Measurements from ENCODE around the gene F8. TPM values are rescaled to one million over a fixed set of nuclear protein-coding genes. Genes with fewer than 3 reads are reported as not detected.
"Not testable (repeated sequence)": the region's sequence is repeated elsewhere in the genome, so short reads cannot be mapped to it uniquely, and the experiment has no call there.

Gene F8
- total RNA-seq, 1 experiment from 2014 or later: 12.4 TPM

DNA sequence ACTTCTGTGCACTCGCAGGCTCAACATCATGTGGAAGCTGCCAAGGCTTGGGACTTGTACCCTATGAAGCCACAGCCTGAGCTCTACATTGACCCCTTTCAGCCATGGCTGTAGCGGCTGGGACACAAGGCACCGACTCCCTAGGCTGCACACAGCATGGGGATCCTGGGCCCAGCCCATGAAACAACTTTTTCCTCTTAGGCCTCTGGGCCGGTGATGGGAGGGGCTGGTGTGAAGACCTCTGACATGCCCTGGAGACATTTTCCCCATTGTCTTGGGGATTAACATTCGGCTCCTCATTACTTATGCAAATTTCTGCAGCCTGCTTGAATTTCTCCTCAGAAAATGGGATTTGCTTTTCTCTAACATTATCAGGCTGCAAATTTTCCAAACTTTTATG is 97.8 kb downstream of the F8 start:
- DNase-seq (ENCODE audit: low read depth, low spot score); H3K4me3 ChIP-seq (ENCODE audit: low read depth in 2 of 2, low read length in 2 of 2); H3K27me3 ChIP-seq (ENCODE audit: control insufficient read depth, insufficient read depth, low read length); in situ Hi-C loops (cut with HindIII; ENCODE audit: low pct_unique_long_range_greater_than_20kb, low sequenced_read_pairs); CTCF ChIA-PET; H3K9me3 ChIP-seq (ENCODE audit: control insufficient read depth, insufficient read depth, low read depth, low read length); H3K27ac ChIP-seq (ENCODE audit: low read length); ATAC-seq; H3K4me1 ChIP-seq (ENCODE audit: control insufficient read depth, insufficient read depth, low read length); H3K36me3 ChIP-seq (ENCODE audit: control insufficient read depth, insufficient read depth, low read length); POLR2A ChIA-PET; BruUV-seq (replicated peaks); intact Hi-C loops (cut with micrococcal nuclease; ENCODE audit: unreplicated experiment): not testable (repeated sequence)

DNA sequence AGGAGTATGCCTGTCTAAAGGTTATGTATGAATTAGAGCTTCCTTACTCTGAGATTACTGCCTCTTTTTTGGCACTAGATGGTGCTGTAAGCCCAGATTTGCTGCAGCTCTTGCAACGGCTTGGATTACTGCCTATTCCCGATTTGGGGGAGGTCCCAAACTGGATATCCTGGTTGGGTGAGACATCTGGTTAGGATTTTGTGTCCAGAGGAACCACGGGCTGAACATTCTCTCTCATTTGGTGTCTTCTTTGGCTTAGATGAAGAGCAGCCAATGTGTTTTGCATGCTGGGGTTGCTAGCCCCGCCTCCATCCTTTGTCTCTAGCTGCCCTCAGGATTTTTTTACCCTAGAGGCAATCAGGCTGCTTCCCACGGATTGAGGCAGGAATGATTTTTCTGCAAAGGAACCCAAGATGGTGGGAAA is 104.5 kb downstream of the F8 start:
- H3K4me1 ChIP-seq (ENCODE audit: control insufficient read depth, insufficient read depth, low read length): no peaks in the 10 kb centered on the region
- ATAC-seq (peak; percentile 95), DNase-seq (ENCODE audit: low read depth, low spot score) (peak; percentile 61)
- in situ Hi-C loops (cut with HindIII; ENCODE audit: low pct_unique_long_range_greater_than_20kb, low sequenced_read_pairs) (no loop called here), intact Hi-C loops (cut with micrococcal nuclease; ENCODE audit: unreplicated experiment) (loop anchor here (2.0 to 5.0 kb wide), 3 partner anchors 63 to 219 kb away; no protein-coding TSS in a partner anchor)
- H3K27me3 ChIP-seq (ENCODE audit: control insufficient read depth, insufficient read depth, low read length): no peaks in the 10 kb centered on the region
- TF ChIP-seq POLR2AphosphoS5 (IDR thresholded peaks at IDR 0.05; ENCODE audit: low read depth, low read length) (no peak), SIN3A (IDR thresholded peaks at IDR 0.05; ENCODE audit: borderline replicate concordance, insufficient read depth, low read depth, low read length) (no peak), TCF7L2 (IDR thresholded peaks at IDR 0.05; ENCODE audit: low read depth, low read length) (no peak)
- TF ChIP-seq, protein P1, sequence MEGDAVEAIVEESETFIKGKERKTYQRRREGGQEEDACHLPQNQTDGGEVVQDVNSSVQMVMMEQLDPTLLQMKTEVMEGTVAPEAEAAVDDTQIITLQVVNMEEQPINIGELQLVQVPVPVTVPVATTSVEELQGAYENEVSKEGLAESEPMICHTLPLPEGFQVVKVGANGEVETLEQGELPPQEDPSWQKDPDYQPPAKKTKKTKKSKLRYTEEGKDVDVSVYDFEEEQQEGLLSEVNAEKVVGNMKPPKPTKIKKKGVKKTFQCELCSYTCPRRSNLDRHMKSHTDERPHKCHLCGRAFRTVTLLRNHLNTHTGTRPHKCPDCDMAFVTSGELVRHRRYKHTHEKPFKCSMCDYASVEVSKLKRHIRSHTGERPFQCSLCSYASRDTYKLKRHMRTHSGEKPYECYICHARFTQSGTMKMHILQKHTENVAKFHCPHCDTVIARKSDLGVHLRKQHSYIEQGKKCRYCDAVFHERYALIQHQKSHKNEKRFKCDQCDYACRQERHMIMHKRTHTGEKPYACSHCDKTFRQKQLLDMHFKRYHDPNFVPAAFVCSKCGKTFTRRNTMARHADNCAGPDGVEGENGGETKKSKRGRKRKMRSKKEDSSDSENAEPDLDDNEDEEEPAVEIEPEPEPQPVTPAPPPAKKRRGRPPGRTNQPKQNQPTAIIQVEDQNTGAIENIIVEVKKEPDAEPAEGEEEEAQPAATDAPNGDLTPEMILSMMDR (IDR thresholded peaks at IDR 0.05): peak; percentile 80
- TF ChIP-seq, protein P2, sequence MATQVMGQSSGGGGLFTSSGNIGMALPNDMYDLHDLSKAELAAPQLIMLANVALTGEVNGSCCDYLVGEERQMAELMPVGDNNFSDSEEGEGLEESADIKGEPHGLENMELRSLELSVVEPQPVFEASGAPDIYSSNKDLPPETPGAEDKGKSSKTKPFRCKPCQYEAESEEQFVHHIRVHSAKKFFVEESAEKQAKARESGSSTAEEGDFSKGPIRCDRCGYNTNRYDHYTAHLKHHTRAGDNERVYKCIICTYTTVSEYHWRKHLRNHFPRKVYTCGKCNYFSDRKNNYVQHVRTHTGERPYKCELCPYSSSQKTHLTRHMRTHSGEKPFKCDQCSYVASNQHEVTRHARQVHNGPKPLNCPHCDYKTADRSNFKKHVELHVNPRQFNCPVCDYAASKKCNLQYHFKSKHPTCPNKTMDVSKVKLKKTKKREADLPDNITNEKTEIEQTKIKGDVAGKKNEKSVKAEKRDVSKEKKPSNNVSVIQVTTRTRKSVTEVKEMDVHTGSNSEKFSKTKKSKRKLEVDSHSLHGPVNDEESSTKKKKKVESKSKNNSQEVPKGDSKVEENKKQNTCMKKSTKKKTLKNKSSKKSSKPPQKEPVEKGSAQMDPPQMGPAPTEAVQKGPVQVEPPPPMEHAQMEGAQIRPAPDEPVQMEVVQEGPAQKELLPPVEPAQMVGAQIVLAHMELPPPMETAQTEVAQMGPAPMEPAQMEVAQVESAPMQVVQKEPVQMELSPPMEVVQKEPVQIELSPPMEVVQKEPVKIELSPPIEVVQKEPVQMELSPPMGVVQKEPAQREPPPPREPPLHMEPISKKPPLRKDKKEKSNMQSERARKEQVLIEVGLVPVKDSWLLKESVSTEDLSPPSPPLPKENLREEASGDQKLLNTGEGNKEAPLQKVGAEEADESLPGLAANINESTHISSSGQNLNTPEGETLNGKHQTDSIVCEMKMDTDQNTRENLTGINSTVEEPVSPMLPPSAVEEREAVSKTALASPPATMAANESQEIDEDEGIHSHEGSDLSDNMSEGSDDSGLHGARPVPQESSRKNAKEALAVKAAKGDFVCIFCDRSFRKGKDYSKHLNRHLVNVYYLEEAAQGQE (IDR thresholded peaks at IDR 0.05; ENCODE audit: insufficient read depth in 1 of 2, low read depth in 2 of 2, low read length in 1 of 2): no peak
- 0 out of 2 replicates have a peak overlapping the region, but pooled peaks have one; percentile 44 for H3K27ac ChIP-seq (ENCODE audit: low read length)
- peak overlapping the region; percentile 33 to 55 for H3K4me3 ChIP-seq (ENCODE audit: low read depth in 2 of 2, low read length in 2 of 2)
- BruUV-seq (replicated peaks): no TSS peak
- ChIA-PET POLR2A (no interaction called here), CTCF (interaction anchor here (0.7 to 1.8 kb wide), 11 partner anchors 62 to 299 kb away, joined by 3 to 12 read pairs (median 3); partner anchors contain the start of gene FUNDC2)
- H3K9me3 ChIP-seq (ENCODE audit: control insufficient read depth, insufficient read depth, low read depth, low read length): no peaks in the 10 kb centered on the region
- no peaks in the 10 kb centered on the region for H3K36me3 ChIP-seq (ENCODE audit: control insufficient read depth, insufficient read depth, low read length)

DNA sequence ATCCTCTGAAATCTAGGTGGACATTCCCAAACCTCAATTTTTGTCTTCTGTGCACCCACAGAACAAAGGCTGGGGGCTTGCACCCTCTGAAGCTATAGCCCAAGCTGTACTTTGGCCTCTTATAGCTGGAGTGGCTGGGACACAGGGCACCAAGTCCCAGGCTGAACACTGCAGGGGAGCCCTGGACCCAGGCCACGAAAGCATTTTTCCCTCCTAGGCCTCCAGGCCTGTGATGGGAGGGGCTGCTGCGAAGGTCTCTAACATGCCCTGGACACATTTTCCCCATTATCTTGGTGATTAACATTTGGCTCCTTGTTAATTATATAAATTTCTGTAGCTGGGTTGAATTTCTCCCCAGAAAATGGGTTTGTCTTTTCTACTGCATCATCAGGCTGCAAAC is 108.5 kb downstream of the F8 start:
- ChIA-PET POLR2A (no interaction called here), CTCF (no interaction called here)
- no peaks in the 10 kb centered on the region for H3K4me1 ChIP-seq (ENCODE audit: control insufficient read depth, insufficient read depth, low read length)
- no peaks in the 10 kb centered on the region for H3K27me3 ChIP-seq (ENCODE audit: control insufficient read depth, insufficient read depth, low read length)
- in situ Hi-C loops (cut with HindIII; ENCODE audit: low pct_unique_long_range_greater_than_20kb, low sequenced_read_pairs): no loop called here
- TF ChIP-seq, protein P2 (IDR thresholded peaks at IDR 0.05; ENCODE audit: insufficient read depth in 1 of 2, low read depth in 2 of 2, low read length in 1 of 2): no peak
- TF ChIP-seq SIN3A (IDR thresholded peaks at IDR 0.05; ENCODE audit: borderline replicate concordance, insufficient read depth, low read depth, low read length): no peak
- TF ChIP-seq POLR2AphosphoS5 (IDR thresholded peaks at IDR 0.05; ENCODE audit: low read depth, low read length): no peak
- TF ChIP-seq, protein P1 (IDR thresholded peaks at IDR 0.05): no peak
- TF ChIP-seq TCF7L2 (IDR thresholded peaks at IDR 0.05; ENCODE audit: low read depth, low read length): no peak
- H3K9me3 ChIP-seq (ENCODE audit: control insufficient read depth, insufficient read depth, low read depth, low read length): no peaks in the 10 kb centered on the region
- DNase-seq (ENCODE audit: low read depth, low spot score) (no peak), ATAC-seq (no peak)
- H3K27ac ChIP-seq (ENCODE audit: low read length): no peak overlapping the region
- intact Hi-C loops (cut with micrococcal nuclease; ENCODE audit: unreplicated experiment): no loop called here
- no peak overlapping the region for H3K4me3 ChIP-seq (ENCODE audit: low read depth in 2 of 2, low read length in 2 of 2)
- no peaks in the 10 kb centered on the region for H3K36me3 ChIP-seq (ENCODE audit: control insufficient read depth, insufficient read depth, low read length)
- no TSS peak for BruUV-seq (replicated peaks)

DNA sequence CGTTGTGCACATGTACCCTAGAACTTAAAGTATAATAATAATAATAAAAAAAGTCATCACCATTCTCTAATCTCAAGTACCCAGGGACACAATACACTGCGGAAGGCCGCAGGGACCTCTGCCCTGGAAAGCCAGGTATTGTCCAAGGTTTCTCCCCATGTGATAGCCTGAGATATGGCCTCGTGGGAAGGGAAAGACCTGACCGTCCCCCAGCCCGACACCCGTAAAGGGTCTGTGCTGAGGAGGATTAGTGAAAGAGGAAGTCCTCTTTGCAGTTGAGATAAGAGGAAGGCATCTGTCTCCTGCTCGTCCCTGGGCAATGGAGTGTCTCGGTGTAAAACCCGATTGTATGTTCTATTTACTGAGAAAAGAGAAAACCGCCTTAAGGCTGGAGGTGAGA is 112.0 kb downstream of the F8 start:
- CTCF ChIA-PET; ATAC-seq; H3K27me3 ChIP-seq (ENCODE audit: control insufficient read depth, insufficient read depth, low read length); BruUV-seq (replicated peaks); intact Hi-C loops (cut with micrococcal nuclease; ENCODE audit: unreplicated experiment); DNase-seq (ENCODE audit: low read depth, low spot score); H3K36me3 ChIP-seq (ENCODE audit: control insufficient read depth, insufficient read depth, low read length); H3K4me3 ChIP-seq (ENCODE audit: low read depth in 2 of 2, low read length in 2 of 2); H3K9me3 ChIP-seq (ENCODE audit: control insufficient read depth, insufficient read depth, low read depth, low read length); in situ Hi-C loops (cut with HindIII; ENCODE audit: low pct_unique_long_range_greater_than_20kb, low sequenced_read_pairs); H3K27ac ChIP-seq (ENCODE audit: low read length); H3K4me1 ChIP-seq (ENCODE audit: control insufficient read depth, insufficient read depth, low read length); POLR2A ChIA-PET: not testable (repeated sequence)
